Esophagus muscularis mucosa (tissue), 4 donors: ENCODE results near the gene CAMTA1.

ENCODE experiments used
- EP300 ChIP-seq: sonication (generic); formaldehyde crosslinking; IDR thresholded peaks from one replicate; pipeline ENCODE4 v1.6.1; 2017; ENCODE audit warnings: antibody characterized with exemption
- POLR2A ChIP-seq: fragments of 450-650 bp; IDR thresholded peaks from one replicate; pipeline ENCODE4 v1.6.1; 2017; ENCODE audit warnings: antibody characterized with exemption, moderate library complexity, mild to moderate bottlenecking, low read depth
- POLR2AphosphoS5 ChIP-seq, 2 donors: sonication (generic); formaldehyde crosslinking; IDR thresholded peaks; one replicate each; pipeline ENCODE4 v1.6.1; 2017; ENCODE audit warnings: antibody characterized with exemption in 2 of 2
- TF ChIP-seq, protein P1 (sequence below), 3 experiments: fragments of 200-600 bp in 2 of 3; fragments of 450-650 bp in 1 of 3; sonication (generic) in 2 of 3; IDR thresholded peaks; one replicate each; pipeline ENCODE4 v1.5.1; 2017 to 2019; ENCODE audit warnings: antibody characterized with exemption in 3 of 3, mild to moderate bottlenecking in 2 of 3, moderate library complexity in 1 of 3

DNA sequence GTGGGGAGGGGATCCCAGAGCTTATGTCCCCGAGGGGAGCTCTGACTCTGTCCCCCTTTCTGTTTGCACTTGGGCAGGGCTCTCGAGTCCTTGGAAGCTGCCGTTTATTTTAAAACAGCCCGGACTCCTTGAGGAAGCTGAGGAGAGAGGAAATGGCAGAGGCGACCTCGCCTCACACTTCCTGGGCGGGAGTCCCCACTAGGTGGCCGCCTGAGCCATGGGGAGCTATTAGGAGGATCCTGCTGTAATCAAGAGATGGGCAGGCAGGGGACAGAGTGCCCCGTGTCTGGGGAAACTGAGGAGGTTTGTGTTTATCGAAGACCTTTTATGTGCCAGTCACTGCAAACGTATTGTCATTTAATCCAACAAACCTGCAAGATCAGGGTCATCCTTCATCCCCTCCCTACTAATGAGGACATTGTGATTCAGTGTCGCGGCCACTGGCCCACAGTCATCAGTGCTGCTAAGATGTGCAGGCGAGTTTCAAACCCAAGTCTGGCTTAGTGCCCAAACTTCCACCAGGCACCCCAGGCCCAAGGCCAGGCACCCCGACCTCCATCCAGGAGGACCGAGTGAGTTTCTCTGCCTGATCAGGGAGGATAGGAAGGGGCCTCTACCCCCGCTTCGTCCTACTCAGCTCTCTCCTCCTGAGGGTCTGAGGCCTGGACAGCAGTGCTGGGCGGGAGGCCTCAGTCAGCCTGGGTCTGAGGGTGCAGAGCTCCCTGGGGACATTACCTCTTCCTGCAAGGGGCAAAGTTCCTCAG is 669.0 kb downstream of the CAMTA1 start:
- TF ChIP-seq, protein P1, sequence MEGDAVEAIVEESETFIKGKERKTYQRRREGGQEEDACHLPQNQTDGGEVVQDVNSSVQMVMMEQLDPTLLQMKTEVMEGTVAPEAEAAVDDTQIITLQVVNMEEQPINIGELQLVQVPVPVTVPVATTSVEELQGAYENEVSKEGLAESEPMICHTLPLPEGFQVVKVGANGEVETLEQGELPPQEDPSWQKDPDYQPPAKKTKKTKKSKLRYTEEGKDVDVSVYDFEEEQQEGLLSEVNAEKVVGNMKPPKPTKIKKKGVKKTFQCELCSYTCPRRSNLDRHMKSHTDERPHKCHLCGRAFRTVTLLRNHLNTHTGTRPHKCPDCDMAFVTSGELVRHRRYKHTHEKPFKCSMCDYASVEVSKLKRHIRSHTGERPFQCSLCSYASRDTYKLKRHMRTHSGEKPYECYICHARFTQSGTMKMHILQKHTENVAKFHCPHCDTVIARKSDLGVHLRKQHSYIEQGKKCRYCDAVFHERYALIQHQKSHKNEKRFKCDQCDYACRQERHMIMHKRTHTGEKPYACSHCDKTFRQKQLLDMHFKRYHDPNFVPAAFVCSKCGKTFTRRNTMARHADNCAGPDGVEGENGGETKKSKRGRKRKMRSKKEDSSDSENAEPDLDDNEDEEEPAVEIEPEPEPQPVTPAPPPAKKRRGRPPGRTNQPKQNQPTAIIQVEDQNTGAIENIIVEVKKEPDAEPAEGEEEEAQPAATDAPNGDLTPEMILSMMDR (IDR thresholded peaks at IDR 0.05) = peak; percentile 23 to 33 (median 26)
- TF ChIP-seq POLR2AphosphoS5 (IDR thresholded peaks at IDR 0.05) (no peak), EP300 (no peak), POLR2A (no peak)
